K562 (cell line): Measurements from ENCODE around the gene ARHGAP8.

Experiments
- ATF6 ChIP-seq: sonication (generic); formaldehyde crosslinking; IDR thresholded peaks from 2 replicates; pipeline ENCODE4 v1.4.0; 2020; ENCODE audit warnings: mild to moderate bottlenecking, missing genetic modification reagents
- EZH2 ChIP-seq: IDR thresholded peaks from 2 replicates; pipeline ENCODE4 v1.6.1; 2012; ENCODE audit warnings: low read depth, mild to moderate bottlenecking, inconsistent platforms, low read length, borderline replicate concordance
- GABPA ChIP-seq: fragments of 200-800 bp; sonication (Bioruptor generic); conservative IDR thresholded peaks from 2 replicates; pipeline ENCODE4 v1.6.1; 2016; ENCODE audit warnings: low read depth, missing genetic modification characterization, missing compliant biosample characterization
- MYC ChIP-seq, 2 experiments: fragments of 250-450 bp in 1 of 2; sonication (Bioruptor Pico) in 1 of 2; IDR thresholded peaks; 2 replicates each; pipeline versions ENCODE4 v1.5.1 to v1.6.1; 2012 to 2021; ENCODE audit warnings: low read depth in 2 of 2, borderline replicate concordance in 1 of 2, improper control_type of control experiment in 1 of 2, low read length in 1 of 2, mild to moderate bottlenecking in 1 of 2, moderate library complexity in 1 of 2
- NBN ChIP-seq: fragments of 450-650 bp; IDR thresholded peaks from 2 replicates; pipeline ENCODE4 v1.6.1; 2016; ENCODE audit warnings: low read depth, mild to moderate bottlenecking

- no peak for TF ChIP-seq EZH2
- TF ChIP-seq NBN = no peak
- no peak for TF ChIP-seq ATF6 (CRISPR knock-in tag)
- no peak for TF ChIP-seq GABPA
- no peak for TF ChIP-seq MYC (IDR thresholded peaks at IDR 0.05; ENCODE audit: low read depth, low read length)
- no peak for TF ChIP-seq MYC (CRISPR knock-in tag; IDR thresholded peaks at IDR 0.05; ENCODE audit: borderline replicate concordance, low read depth)
Observed at GRCh38 chr22:44729391-44730021, 22.9 kb upstream of the ARHGAP8 start.
